HS-5 (cell line): ENCODE measurements around the gene SMIM36.
"Not testable (repeated sequence)": the region's sequence is repeated elsewhere in the genome, so short reads cannot be mapped to it uniquely, and the experiment has no call there.

Experiments
- DNase-seq: peaks from one replicate; pipeline ENCODE4 v3.0.0-alpha.2; 2012; ENCODE audit warnings: low read depth

Gene SMIM36

DNA sequence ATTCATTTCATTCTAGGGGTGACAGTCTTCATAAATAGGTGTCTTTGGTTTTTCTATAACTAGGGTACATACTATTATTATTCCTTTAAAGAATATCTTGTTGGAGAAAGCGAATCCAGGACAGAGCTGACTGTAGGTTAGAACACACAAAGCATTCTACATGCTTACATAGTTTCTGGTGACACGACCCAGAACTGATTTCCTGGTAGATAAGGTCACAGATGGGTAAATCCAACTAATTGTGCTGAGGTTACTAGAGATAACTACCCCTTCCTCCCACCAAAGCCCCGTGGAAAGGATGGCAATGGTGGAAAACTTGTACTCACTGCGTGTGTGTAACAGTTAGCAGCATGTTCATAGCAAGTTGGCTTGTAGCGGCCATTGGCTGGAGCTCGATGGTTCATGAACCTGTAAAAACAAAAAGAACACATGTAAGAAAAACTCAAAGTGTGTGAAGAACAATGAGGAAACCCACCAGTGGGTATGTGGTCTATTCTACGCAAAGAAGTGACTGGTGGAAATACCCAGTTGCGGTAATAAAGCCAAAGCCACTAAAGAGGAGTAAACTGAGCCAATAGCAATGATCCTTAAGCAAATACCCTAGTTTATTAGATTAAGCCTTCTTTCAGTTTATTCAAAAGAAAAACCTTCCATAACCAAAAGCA lies 97.3 kb downstream of the SMIM36 start:
- DNase-seq: no peak

GRCh38 chr17:55411463-55411855 lies 99.8 kb downstream of the SMIM36 start:
- no peak for DNase-seq

GRCh38 chr17:55410722-55411462 lies 100.4 kb downstream of the SMIM36 start:
- DNase-seq: no peak

GRCh38 chr17:55409030-55409800 lies 102.0 kb downstream of the SMIM36 start:
- no peak for DNase-seq

GRCh38 chr17:55407641-55408566 lies 103.3 kb downstream of the SMIM36 start:
- DNase-seq: no peak

DNA sequence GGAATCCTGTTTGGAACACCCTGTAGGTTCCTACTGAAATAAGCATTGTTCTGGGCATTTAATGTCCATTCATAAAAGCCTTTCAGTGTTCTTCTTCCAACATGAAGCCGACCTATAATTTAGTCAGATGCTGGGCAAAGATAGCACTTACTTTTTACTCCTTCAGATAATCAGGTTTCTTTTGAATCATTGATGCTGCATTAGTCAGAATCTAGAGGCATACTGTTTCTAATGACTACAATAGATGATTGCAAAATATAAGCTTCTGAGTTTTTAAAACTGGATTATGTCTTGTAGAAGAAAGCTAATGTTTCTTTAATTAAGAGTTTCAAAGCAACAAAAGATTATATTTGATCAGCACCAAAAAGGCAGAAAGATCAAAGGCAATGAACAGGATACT lies 105.7 kb downstream of the SMIM36 start:
- DNase-seq: no peak

DNA sequence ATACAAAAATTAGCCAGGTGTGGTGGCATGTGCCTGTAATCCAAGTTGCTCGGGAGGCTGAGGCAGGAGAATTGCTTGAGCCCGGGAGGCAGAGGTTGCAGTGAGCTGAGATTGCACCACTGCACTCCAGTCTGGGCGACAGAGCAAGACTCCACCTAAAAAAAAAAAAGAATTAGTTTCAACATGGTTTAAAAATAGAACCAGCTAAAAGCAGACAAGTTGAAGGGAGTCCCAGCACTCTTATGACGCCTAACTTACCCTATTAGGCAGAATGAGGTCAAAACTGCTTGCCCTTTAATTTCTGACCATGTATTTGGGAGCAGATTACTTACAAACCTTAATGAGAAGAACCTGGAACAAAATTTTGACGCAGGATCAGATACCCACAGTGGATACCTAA lies 107.1 kb downstream of the SMIM36 start:
- DNase-seq: not testable (repeated sequence)

DNA sequence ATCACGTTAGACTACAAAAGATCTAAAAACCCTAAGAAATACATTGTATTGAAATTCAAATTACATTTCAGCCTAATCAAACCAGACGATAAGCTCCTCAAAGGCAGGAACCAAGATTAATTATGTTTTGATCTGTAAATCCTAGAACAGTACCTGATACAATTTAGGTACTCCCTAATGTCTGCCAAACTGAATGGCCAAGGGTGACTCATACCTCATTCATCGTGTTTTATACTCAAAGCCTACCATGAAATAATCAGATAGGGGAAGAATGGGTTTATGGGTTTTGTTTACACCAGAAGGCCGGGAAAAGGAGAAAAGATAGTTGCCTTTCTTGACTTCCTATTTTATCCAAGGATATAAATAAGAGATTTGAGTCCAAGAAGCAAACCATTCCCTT lies 108.9 kb downstream of the SMIM36 start:
- no peak for DNase-seq
